ENCODE data around the gene FBXO31.
A peak's percentile ranks its signal among the peaks of the same experiment; 100 is the strongest.

Gene FBXO31

GRCh38 chr16:87321336-87322107, 62.1 kb downstream of the FBXO31 start:
- no peak overlapping the region for H3K4me3 ChIP-seq
- peaks cover 24 to 40% (median 33%) of the 10 kb centered on the region in 10 experiments for H3K4me1 ChIP-seq
- no peaks in the 10 kb centered on the region for H3K27me3 ChIP-seq
- H3K27ac ChIP-seq, result no peak overlapping the region
- peaks cover 15 to 60% (median 37%) of the 10 kb centered on the region in 11 experiments; a peak in 21 of 22 replicates for H4K20me1 ChIP-seq
- 0 out of 22 replicates have a peak overlapping the region, but pooled peaks of 2 of the 11 experiments have one; percentile 18 to 24 for H3K9ac ChIP-seq
- H3K9me3 ChIP-seq (replicated peaks in 1 of 11), result no peaks in the 10 kb centered on the region
- peaks cover 0 to 42% (median 24%) of the 10 kb centered on the region in 11 experiments; a peak in 13 of 22 replicates for H3K36me3 ChIP-seq
- H3K4me2 ChIP-seq, result no peak overlapping the region
- TF ChIP-seq Cebpa-rat (IDR thresholded peaks at IDR 0.05), result no peak

- H3K27ac ChIP-seq, result no peak overlapping the region
- H3K9ac ChIP-seq, result 0 out of 22 replicates have a peak overlapping the region, but pooled peaks of 2 of the 11 experiments have one; percentile 18 to 24
- no peaks in the 10 kb centered on the region for H3K9me3 ChIP-seq (replicated peaks in 1 of 11)
- peaks cover 22 to 38% (median 28%) of the 10 kb centered on the region in 10 experiments for H3K4me1 ChIP-seq
- H4K20me1 ChIP-seq, result peaks cover 14 to 52% (median 29%) of the 10 kb centered on the region in 11 experiments; a peak in 20 of 22 replicates
- H3K36me3 ChIP-seq, result peaks cover 0 to 42% (median 24%) of the 10 kb centered on the region in 11 experiments; a peak in 13 of 22 replicates
- no peaks in the 10 kb centered on the region for H3K27me3 ChIP-seq
- TF ChIP-seq Cebpa-rat (IDR thresholded peaks at IDR 0.05), result no peak
- H3K4me3 ChIP-seq, result no peak overlapping the region
- no peak overlapping the region for H3K4me2 ChIP-seq
Observed at GRCh38 chr16:87320510-87321227, 62.9 kb downstream of the FBXO31 start.

GRCh38 chr16:87319997-87320491, 63.5 kb downstream of the FBXO31 start:
- H3K9ac ChIP-seq, result no peak overlapping the region
- peaks cover 0 to 42% (median 21%) of the 10 kb centered on the region in 11 experiments; a peak in 13 of 22 replicates for H3K36me3 ChIP-seq

GRCh38 chr16:87319011-87319410, 64.6 kb downstream of the FBXO31 start:
- Histone ChIP-seq H3K27ac (no peak overlapping the region), H3K4me1 (peaks cover 10 to 26% (median 12%) of the 10 kb centered on the region in 10 experiments), H3K9me3 (replicated peaks in 1 of 11) (no peaks in the 10 kb centered on the region), H3K27me3 (no peaks in the 10 kb centered on the region), H3K9ac (peak overlapping the region in 5 of 11 experiments; percentile 89 to 99 (median 97); a peak in 5 of 22 replicates), H4K20me1 (peaks cover 0 to 35% (median 13%) of the 10 kb centered on the region in 11 experiments; a peak in 15 of 22 replicates), H3K4me3 (peak overlapping the region in 1 of 10 experiments; percentile 98; a peak in 1 of 20 replicates), H3K4me2 (peak overlapping the region in 10 of 11 experiments; percentile 91 to 100 (median 98); a peak in 18 of 22 replicates), H3K36me3 (peaks cover 0 to 38% (median 21%) of the 10 kb centered on the region in 11 experiments; a peak in 13 of 22 replicates)
- TF ChIP-seq Cebpa-rat (IDR thresholded peaks at IDR 0.05), result no peak

More at GRCh38 chr16:87319997-87320491, 63.5 kb downstream of the FBXO31 start:
- Histone ChIP-seq H3K4me3 (no peak overlapping the region), H3K4me2 (no peak overlapping the region), H3K27me3 (no peaks in the 10 kb centered on the region), H3K4me1 (peaks cover 16 to 35% (median 22%) of the 10 kb centered on the region in 10 experiments), H3K9me3 (replicated peaks in 1 of 11) (no peaks in the 10 kb centered on the region), H4K20me1 (peaks cover 8 to 46% (median 22%) of the 10 kb centered on the region in 11 experiments; a peak in 19 of 22 replicates), H3K27ac (no peak overlapping the region)
- TF ChIP-seq Cebpa-rat (IDR thresholded peaks at IDR 0.05), result no peak

GRCh38 chr16:87317750-87318644, 65.6 kb downstream of the FBXO31 start:
- Histone ChIP-seq H3K4me1 (peaks cover 10 to 21% (median 12%) of the 10 kb centered on the region in 10 experiments), H3K27me3 (no peaks in the 10 kb centered on the region), H3K4me3 (peak overlapping the region; percentile 79 to 99 (median 92)), H3K27ac (peak overlapping the region; percentile 77 to 97 (median 95)), H3K4me2 (peak overlapping the region; percentile 91 to 100 (median 97)), H3K9me3 (replicated peaks in 1 of 11) (no peaks in the 10 kb centered on the region), H3K9ac (peak overlapping the region; percentile 89 to 99 (median 95)), H3K36me3 (peaks cover 0 to 28% (median 11%) of the 10 kb centered on the region in 11 experiments; a peak in 13 of 22 replicates), H4K20me1 (peaks cover 0 to 25% (median 5%) of the 10 kb centered on the region in 11 experiments; a peak in 8 of 22 replicates)
- TF ChIP-seq Cebpa-rat (IDR thresholded peaks at IDR 0.05), result no peak

GRCh38 chr16:87316923-87317749, 66.4 kb downstream of the FBXO31 start, which contains the start of gene C16orf95:
Gene C16orf95 (minus strand): TSS chr16:87317392. CDS start chr16:87317242, 150 bp downstream.
- H3K4me1 ChIP-seq, result peaks cover 10 to 21% (median 12%) of the 10 kb centered on the region in 10 experiments
- no peaks in the 10 kb centered on the region for H3K27me3 ChIP-seq
- H3K27ac ChIP-seq, result peak within 1 kb of the TSS; percentile 77 to 97 (median 95)
- peak within 1 kb of the TSS; percentile 91 to 100 (median 97) for H3K4me2 ChIP-seq
- peak within 1 kb of the TSS; percentile 79 to 99 (median 92) for H3K4me3 ChIP-seq
- no peak for TF ChIP-seq Cebpa-rat (IDR thresholded peaks at IDR 0.05)
- peak within 1 kb of the TSS; percentile 89 to 99 (median 95) for H3K9ac ChIP-seq
- H3K36me3 ChIP-seq, result peaks cover 0 to 26% (median 10%) of the 10 kb centered on the region in 11 experiments; a peak in 10 of 22 replicates
- H4K20me1 ChIP-seq, result peaks cover 0 to 17% (median 0%) of the 10 kb centered on the region in 11 experiments; a peak in 6 of 22 replicates
- no peaks in the 10 kb centered on the region for H3K9me3 ChIP-seq (replicated peaks in 1 of 11)

- Histone ChIP-seq H3K9me3 (replicated peaks in 1 of 11) (no peaks in the 10 kb centered on the region), H3K36me3 (peaks cover 0 to 26% (median 10%) of the 10 kb centered on the region in 11 experiments; a peak in 10 of 22 replicates), H3K4me2 (peak overlapping the region; percentile 73 to 100 (median 97); a peak in 20 of 22 replicates), H3K9ac (peak overlapping the region in 10 of 11 experiments; percentile 89 to 99 (median 96); a peak in 21 of 22 replicates), H4K20me1 (peaks cover 0 to 13% (median 0%) of the 10 kb centered on the region in 11 experiments; a peak in 4 of 22 replicates), H3K4me3 (peak overlapping the region; percentile 79 to 99 (median 92)), H3K27ac (peak overlapping the region in 9 of 11 experiments; percentile 87 to 97 (median 95); a peak in 16 of 22 replicates), H3K27me3 (no peaks in the 10 kb centered on the region), H3K4me1 (peaks cover 10 to 24% (median 13%) of the 10 kb centered on the region in 10 experiments)
- TF ChIP-seq Cebpa-rat (IDR thresholded peaks at IDR 0.05), result no peak
Observed at GRCh38 chr16:87316450-87316922, 67.1 kb downstream of the FBXO31 start.

Data from BLaER1 treated with 17β-estradiol and CSF1 and Interleukin-3, amounts not matched to agents 10 nM and 100 nM (cell line).